HEK293T (cell line): ENCODE results near the gene EXOSC9.

Source experiments
- FOXK2 ChIP-seq: fragments of 450-650 bp; IDR thresholded peaks from 2 replicates; pipeline ENCODE4 v1.6.1; 2016; ENCODE audit warnings: mild to moderate bottlenecking
- FOXM1 ChIP-seq: fragments of 450-650 bp; IDR thresholded peaks from 2 replicates; pipeline ENCODE4 v1.6.1; 2017; ENCODE audit warnings: mild to moderate bottlenecking, borderline replicate concordance
- SP1 ChIP-seq: fragments of 450-650 bp; IDR thresholded peaks from 2 replicates; pipeline ENCODE4 v1.6.1; 2017

GRCh38 chr4:121817701-121818100 lies 16.6 kb downstream of the EXOSC9 start:
- TF ChIP-seq FOXM1 (no peak), SP1 (no peak), FOXK2 (no peak)
